Fibroblast of lung (primary cell): ENCODE results near the gene TLL2.

ENCODE experiments used
- EZH2 ChIP-seq: IDR thresholded peaks from 2 replicates; pipeline ENCODE4 v1.5.1; 2012; ENCODE audit warnings: low read length, control low read depth, mild to moderate bottlenecking; ENCODE audit errors: missing control alignments
- TF ChIP-seq, protein P1 (sequence below), 2 donors: IDR thresholded peaks in 1 of 2; conservative IDR thresholded peaks in 1 of 2; 1 replicate in 1 of 2; 2 replicates in 1 of 2; pipeline ENCODE4 v1.5.1; 2011 to 2012; ENCODE audit warnings: low read length in 2 of 2, control low read depth in 1 of 2, inconsistent platforms in 1 of 2, low read depth in 1 of 2, mild to moderate bottlenecking in 1 of 2

DNA sequence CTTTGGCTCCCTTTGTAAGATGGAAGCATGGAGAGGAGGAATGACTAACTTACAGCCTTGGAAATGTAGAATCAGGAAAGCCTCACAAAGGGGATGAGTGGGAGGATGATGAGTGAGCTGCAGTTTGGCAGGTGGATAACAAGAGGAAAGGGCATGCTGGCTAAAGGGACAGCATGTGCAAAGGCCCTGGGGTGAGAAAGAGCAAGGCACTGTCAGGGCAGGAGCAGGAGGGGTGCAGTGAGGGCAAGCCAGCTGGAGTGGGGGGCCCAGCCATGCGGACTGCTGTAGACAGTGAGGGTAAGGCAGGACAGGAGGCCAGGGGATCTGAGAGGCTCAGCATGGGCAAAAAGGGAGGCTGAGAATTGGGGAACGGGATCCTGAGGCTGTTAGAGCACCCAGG is 20.5 kb downstream of the TLL2 start:
- TF ChIP-seq, protein P1, sequence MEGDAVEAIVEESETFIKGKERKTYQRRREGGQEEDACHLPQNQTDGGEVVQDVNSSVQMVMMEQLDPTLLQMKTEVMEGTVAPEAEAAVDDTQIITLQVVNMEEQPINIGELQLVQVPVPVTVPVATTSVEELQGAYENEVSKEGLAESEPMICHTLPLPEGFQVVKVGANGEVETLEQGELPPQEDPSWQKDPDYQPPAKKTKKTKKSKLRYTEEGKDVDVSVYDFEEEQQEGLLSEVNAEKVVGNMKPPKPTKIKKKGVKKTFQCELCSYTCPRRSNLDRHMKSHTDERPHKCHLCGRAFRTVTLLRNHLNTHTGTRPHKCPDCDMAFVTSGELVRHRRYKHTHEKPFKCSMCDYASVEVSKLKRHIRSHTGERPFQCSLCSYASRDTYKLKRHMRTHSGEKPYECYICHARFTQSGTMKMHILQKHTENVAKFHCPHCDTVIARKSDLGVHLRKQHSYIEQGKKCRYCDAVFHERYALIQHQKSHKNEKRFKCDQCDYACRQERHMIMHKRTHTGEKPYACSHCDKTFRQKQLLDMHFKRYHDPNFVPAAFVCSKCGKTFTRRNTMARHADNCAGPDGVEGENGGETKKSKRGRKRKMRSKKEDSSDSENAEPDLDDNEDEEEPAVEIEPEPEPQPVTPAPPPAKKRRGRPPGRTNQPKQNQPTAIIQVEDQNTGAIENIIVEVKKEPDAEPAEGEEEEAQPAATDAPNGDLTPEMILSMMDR (conservative IDR thresholded peaks at IDR 0.05 in 1 of 2, IDR thresholded peaks at IDR 0.05 in 1 of 2; ENCODE audit: low read depth in 1 of 2, low read length in 2 of 2): no peak
- TF ChIP-seq EZH2: no peak
